ENCODE data around the gene GJB6.

- TF ChIP-seq CTCF (IDR thresholded peaks at IDR 0.05): no peak
- TF ChIP-seq POLR2A (IDR thresholded peaks at IDR 0.05): no peak
Observed at GRCh38 chr13:20190076-20190475, 42.0 kb downstream of the GJB6 start.
